ENCODE results near the gene KCTD4.

The KCTD4 gene

DNA sequence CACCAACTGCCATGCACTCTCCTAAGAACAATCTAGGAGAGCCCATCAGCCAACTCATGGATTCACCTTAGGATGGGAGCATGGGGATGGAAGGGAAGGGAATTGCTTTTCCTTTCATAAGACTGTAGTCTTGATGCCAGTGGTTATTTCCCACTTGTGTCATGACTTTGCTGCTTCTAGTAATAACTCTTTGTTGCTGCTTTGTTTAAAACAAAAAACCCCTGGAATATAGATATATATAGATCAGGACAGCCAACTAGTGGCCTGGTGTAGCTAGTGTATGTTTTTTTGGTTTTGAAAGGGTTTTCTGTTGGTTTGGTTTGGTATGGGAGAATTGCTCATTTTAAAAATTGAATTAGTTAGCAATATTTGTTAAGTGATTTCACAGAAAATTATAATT is 39.3 kb upstream of the KCTD4 start:
- TF ChIP-seq, protein P1, sequence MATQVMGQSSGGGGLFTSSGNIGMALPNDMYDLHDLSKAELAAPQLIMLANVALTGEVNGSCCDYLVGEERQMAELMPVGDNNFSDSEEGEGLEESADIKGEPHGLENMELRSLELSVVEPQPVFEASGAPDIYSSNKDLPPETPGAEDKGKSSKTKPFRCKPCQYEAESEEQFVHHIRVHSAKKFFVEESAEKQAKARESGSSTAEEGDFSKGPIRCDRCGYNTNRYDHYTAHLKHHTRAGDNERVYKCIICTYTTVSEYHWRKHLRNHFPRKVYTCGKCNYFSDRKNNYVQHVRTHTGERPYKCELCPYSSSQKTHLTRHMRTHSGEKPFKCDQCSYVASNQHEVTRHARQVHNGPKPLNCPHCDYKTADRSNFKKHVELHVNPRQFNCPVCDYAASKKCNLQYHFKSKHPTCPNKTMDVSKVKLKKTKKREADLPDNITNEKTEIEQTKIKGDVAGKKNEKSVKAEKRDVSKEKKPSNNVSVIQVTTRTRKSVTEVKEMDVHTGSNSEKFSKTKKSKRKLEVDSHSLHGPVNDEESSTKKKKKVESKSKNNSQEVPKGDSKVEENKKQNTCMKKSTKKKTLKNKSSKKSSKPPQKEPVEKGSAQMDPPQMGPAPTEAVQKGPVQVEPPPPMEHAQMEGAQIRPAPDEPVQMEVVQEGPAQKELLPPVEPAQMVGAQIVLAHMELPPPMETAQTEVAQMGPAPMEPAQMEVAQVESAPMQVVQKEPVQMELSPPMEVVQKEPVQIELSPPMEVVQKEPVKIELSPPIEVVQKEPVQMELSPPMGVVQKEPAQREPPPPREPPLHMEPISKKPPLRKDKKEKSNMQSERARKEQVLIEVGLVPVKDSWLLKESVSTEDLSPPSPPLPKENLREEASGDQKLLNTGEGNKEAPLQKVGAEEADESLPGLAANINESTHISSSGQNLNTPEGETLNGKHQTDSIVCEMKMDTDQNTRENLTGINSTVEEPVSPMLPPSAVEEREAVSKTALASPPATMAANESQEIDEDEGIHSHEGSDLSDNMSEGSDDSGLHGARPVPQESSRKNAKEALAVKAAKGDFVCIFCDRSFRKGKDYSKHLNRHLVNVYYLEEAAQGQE (IDR thresholded peaks at IDR 0.05; ENCODE audit: insufficient read depth in 1 of 2, low read depth in 2 of 2, low read length in 2 of 2): no peak
- no peak for TF ChIP-seq POLR2AphosphoS5 (IDR thresholded peaks at IDR 0.05; ENCODE audit: low read depth, low read length)
- no peak for TF ChIP-seq TAF1 (IDR thresholded peaks at IDR 0.05; ENCODE audit: borderline replicate concordance, insufficient read depth, low read length)
- no peak for TF ChIP-seq SIN3A (IDR thresholded peaks at IDR 0.05; ENCODE audit: borderline replicate concordance, insufficient read depth, low read length)
- TF ChIP-seq FOXP2 (optimal IDR thresholded peaks at IDR 0.05; ENCODE audit: borderline replicate concordance, extremely low read depth, extremely low read length, insufficient read depth): no peak

DNA sequence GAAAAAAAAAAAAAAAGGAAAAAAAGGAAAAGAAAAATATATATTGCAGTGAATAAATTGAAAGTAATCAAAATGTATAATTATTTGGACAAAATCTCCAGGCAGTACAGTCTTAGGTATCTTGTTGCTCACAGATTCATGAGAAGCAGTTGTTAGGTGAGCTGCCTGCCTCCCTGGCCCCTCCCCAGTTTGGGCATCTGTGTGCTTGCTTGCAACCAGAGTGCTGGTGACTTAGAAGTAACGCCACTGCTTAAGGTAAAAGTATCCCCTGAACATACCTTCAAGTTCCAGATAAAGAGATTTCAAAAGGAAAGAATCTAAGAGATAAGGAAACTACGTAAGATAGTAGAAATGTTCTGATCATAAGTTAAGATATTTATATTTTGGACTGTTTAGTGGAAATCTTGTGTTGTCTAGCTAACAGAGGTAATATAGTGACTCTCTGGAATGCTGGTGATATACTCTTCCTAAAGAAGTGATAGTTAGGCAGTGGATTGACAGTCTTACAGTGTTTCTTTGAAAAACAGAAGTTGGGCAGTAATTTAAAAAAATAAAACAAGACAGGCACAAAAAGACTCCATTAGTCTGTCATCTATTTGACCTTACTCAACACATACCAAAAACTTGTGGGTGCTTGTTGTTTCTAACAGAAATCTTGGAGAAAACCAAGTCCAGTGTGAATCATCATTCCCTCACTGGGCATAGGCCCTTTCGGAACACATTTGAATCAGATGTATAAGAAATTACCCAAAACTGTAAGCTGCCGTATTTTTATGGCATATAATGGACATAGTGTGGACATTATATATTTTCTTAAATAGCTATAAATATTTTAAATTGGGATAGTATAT is 38.3 kb upstream of the KCTD4 start:
- no peak for TF ChIP-seq SIN3A (IDR thresholded peaks at IDR 0.05; ENCODE audit: borderline replicate concordance, insufficient read depth, low read length)
- TF ChIP-seq, protein P1 (IDR thresholded peaks at IDR 0.05; ENCODE audit: insufficient read depth in 1 of 2, low read depth in 2 of 2, low read length in 2 of 2): no peak
- no peak for TF ChIP-seq FOXP2 (optimal IDR thresholded peaks at IDR 0.05; ENCODE audit: borderline replicate concordance, extremely low read depth, extremely low read length, insufficient read depth)
- TF ChIP-seq POLR2AphosphoS5 (IDR thresholded peaks at IDR 0.05; ENCODE audit: low read depth, low read length): no peak
- TF ChIP-seq TAF1 (IDR thresholded peaks at IDR 0.05; ENCODE audit: borderline replicate concordance, insufficient read depth, low read length): no peak

DNA sequence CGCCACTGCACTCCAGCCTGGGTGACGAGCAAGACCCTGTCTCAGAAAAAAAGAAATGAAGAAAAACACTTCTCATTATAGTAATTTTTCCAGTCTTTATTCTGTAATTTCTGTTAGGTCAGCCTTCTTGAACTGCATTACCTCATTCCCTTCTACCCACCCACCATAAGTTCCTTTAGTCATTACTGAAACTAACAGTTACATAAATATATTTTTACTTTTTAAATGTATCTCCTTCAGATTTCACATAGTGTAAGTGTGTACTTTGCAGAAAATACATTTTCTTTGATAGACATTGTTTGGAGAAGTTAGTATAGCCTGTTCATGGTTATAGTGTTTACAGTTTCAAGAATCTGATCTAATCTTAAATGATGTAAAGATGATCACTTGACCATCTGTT is 31.7 kb upstream of the KCTD4 start:
- TF ChIP-seq, protein P1 (IDR thresholded peaks at IDR 0.05; ENCODE audit: insufficient read depth in 1 of 2, low read depth in 2 of 2, low read length in 2 of 2): no peak
- TF ChIP-seq TAF1 (IDR thresholded peaks at IDR 0.05; ENCODE audit: borderline replicate concordance, insufficient read depth, low read length) (no peak), FOXP2 (optimal IDR thresholded peaks at IDR 0.05; ENCODE audit: borderline replicate concordance, extremely low read depth, extremely low read length, insufficient read depth) (no peak), SIN3A (IDR thresholded peaks at IDR 0.05; ENCODE audit: borderline replicate concordance, insufficient read depth, low read length) (no peak), POLR2AphosphoS5 (IDR thresholded peaks at IDR 0.05; ENCODE audit: low read depth, low read length) (no peak)

DNA sequence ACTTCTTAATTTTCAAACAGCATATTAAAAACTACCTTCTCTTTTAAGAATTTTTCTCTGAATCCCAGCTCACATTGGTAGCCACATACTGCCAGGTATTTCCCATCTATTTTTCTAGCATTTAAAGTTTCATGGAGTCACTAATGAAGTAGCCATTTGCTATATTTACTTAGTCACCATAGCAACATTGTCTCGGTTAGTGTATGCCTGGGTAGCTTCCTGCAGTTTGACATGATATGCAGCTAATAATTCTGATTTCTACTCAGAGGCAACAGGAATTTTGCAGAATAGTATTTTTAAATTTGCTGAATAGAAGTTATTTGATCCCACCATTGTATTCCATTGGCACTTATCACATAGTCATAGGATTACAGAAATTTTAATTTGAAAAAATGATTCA is 30.9 kb upstream of the KCTD4 start:
- TF ChIP-seq FOXP2 (optimal IDR thresholded peaks at IDR 0.05; ENCODE audit: borderline replicate concordance, extremely low read depth, extremely low read length, insufficient read depth) (no peak), SIN3A (IDR thresholded peaks at IDR 0.05; ENCODE audit: borderline replicate concordance, insufficient read depth, low read length) (no peak), POLR2AphosphoS5 (IDR thresholded peaks at IDR 0.05; ENCODE audit: low read depth, low read length) (no peak), TAF1 (IDR thresholded peaks at IDR 0.05; ENCODE audit: borderline replicate concordance, insufficient read depth, low read length) (no peak)
- TF ChIP-seq, protein P1 (IDR thresholded peaks at IDR 0.05; ENCODE audit: insufficient read depth in 1 of 2, low read depth in 2 of 2, low read length in 2 of 2): no peak
